HG03442 (cell line): ENCODE results near the gene PLXNA2.

Source experiments
- ATAC-seq: cut with Tn5 transposase; IDR thresholded peaks from one replicate; pipeline ENCODE4 v1.9.1; 2021; ENCODE audit warnings: mild to moderate bottlenecking, moderate library complexity; ENCODE audit not compliant: unreplicated experiment

PLXNA2 gene

GRCh38 chr1:208149776-208150514, 94.2 kb downstream of the PLXNA2 start:
- ATAC-seq = no peak

DNA sequence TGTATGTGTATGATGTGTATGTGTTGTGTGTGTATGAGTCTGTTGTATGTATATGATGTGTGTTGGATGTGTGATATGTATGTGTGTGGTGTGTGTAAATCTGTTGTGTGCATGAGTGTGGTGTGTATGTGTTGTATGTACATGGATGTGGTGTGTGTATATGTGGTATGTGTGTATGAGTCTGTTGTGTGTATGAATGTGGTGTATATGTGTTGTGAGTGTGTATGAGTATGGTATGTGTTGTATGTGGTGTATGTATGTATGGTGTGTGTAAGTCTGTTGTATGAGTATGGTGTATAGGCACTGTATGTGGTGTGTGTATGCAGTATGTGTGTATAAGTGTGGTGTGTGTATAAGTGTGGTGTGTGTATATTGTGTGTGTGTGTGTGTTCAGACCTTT, 95.0 kb downstream of the PLXNA2 start:
- no peak for ATAC-seq

DNA sequence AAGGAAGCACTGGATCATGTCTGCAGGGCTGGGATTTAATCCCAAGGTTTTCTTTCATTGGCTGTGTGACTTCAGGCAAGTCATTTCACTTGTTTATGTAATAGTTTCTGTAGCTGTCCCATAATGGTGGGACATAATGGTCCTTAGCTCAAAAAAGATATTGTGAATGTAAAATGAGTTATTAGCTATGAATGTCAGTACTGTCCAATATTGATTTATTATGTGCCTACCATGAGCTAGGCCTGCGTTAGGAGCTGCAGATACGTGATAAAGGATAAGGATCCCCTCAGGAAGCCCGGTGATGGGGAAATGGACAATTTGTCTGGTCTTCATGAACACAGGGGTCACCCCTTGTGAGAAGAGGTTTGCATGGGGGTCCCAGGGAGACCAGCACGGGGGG, 95.8 kb downstream of the PLXNA2 start:
- ATAC-seq = no peak

GRCh38 chr1:208146650-208147049, 97.5 kb downstream of the PLXNA2 start:
- ATAC-seq = no peak

- no peak for ATAC-seq
These were observed 99.0 kb downstream of the PLXNA2 start for GRCh38 chr1:208145167-208145566.

GRCh38 chr1:208142590-208143382, 101.4 kb downstream of the PLXNA2 start:
- ATAC-seq = no peak

GRCh38 chr1:208141610-208142192, 102.5 kb downstream of the PLXNA2 start:
- no peak for ATAC-seq

- no peak for ATAC-seq
These were observed 104.6 kb downstream of the PLXNA2 start for GRCh38 chr1:208139434-208140045.

DNA sequence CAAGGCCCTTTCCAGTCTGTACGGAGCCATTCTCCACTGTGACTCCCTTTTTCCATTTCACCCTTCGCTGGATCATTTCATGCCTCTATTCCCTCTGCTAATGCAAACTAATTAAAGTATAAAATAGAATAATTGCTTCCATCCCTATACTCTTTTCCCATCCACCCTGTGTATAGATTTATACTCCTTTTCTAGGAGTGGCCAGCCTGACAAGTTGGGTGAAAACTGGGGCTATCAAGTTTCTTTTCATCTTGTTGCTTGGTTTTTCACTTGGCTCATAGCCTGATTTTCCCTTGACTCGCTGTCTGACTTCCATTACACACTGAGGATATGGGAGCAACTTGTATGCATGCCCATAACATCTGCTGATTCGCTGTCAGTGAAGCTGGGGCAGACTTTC, 107.0 kb downstream of the PLXNA2 start:
- ATAC-seq = no peak

- no peak for ATAC-seq
These were observed 107.6 kb downstream of the PLXNA2 start for GRCh38 chr1:208136459-208137182.

GRCh38 chr1:208135354-208135753, 108.8 kb downstream of the PLXNA2 start:
- no peak for ATAC-seq

- ATAC-seq = no peak
These were observed 109.7 kb downstream of the PLXNA2 start for GRCh38 chr1:208134491-208134890.

- no peak for ATAC-seq
These were observed 110.8 kb downstream of the PLXNA2 start for GRCh38 chr1:208133355-208133754.

DNA sequence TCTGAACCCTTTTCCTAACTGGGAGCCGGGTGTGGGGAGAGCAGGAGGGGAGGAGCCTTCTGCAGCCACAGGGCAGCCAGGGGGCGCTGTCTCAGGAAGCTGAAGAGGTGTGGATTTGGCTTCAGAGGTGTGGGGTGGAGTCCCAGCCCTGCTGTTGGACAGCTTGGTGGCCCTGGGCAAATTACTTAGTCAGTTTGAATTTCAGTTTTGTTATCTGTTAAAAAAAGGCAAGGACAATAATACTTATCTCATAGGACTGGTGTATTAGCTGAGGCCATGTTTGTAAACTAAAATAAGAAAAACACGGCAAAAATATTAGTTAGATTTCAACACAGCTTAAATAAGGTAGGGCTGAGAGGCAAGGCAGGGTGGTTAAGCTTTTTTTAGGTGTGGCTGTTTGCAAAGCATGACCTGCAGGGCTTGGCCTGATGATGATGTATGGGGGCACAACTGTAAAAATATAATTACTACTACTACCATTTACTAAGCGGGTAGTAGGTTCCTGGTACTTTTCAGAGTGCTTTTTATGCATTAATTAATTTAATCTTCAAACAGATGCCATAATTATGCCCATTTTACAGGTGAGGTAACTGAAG, 111.8 kb downstream of the PLXNA2 start:
- peak; percentile 89 for ATAC-seq

DNA sequence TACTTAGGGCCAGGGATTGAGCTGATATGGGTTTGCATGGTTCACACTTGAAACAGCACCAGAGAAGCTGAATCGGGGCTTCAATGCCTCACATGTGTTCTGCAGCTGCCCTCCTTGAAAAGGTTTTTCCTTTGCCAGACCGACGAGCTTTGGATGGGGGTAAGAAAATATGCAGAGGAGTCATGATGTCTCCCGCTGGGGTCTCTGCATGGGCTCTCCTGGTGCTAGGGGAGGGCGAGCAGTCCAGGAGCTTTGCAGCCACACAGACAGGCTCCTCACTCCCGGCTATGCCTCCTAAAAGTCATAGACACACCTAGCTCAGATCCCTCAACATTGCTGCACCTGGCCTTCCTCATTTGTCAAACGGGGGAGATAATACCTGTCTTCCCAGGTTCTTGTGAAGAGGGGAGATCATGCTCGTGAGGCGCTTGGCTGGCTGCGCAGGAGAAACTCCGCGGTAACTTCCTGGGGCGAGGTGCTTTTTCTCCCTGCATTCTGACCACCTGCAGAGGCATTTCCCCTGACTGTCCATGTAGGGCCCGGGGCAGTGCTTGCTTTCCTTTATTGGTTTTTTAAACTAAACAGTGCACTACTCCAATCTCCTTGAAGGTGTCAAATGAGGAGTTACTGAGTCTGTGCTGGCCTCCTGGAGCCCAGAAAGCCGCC, 112.4 kb downstream of the PLXNA2 start:
- peak; percentile 31 for ATAC-seq

GRCh38 chr1:208129487-208129886, 114.7 kb downstream of the PLXNA2 start:
- ATAC-seq = no peak

DNA sequence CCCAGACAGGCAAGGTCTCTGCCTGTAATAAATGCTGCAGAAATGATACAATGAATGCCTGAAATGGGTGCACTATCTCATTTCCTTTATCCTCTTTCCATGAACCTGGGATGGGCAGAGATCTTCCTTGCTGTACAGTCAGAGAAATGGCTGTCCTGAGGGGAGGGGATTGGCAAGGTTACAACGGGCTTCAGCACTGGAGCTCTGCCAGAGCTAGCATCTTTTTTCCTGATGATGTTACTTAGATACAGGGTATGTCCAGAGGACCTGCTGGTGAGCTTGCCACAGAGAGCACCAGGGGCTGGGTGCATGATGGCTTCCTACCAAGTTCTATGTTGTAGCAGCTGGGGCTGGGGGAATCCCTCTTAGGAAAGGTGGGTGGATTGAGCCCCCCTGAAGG, 115.1 kb downstream of the PLXNA2 start:
- ATAC-seq = no peak

GRCh38 chr1:208127792-208128529, 116.2 kb downstream of the PLXNA2 start:
- no peak for ATAC-seq

DNA sequence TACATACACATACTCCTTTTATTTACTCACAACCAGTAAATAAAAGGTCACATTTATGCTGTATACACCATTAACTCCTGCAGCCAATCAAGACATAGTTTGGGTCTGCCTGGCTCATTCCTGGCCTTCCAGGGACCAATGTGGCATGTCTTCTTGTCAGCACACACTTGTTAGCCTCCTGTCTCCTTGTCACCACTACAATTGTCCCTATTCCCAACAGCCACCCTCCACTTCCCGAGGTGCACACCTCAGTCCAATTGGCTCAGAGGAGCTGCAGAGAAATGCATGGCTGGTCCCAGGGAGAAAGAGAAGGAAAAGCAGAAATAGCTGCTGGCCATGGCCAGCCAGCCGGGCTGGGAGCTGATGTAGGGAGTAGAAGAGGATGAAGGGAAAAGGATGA, 116.9 kb downstream of the PLXNA2 start:
- no peak for ATAC-seq
